Measurements from ENCODE around the gene LHPP.
"Not testable (repeated sequence)": the region's sequence is repeated elsewhere in the genome, so short reads cannot be mapped to it uniquely, and the experiment has no call there.

Gene LHPP

DNA sequence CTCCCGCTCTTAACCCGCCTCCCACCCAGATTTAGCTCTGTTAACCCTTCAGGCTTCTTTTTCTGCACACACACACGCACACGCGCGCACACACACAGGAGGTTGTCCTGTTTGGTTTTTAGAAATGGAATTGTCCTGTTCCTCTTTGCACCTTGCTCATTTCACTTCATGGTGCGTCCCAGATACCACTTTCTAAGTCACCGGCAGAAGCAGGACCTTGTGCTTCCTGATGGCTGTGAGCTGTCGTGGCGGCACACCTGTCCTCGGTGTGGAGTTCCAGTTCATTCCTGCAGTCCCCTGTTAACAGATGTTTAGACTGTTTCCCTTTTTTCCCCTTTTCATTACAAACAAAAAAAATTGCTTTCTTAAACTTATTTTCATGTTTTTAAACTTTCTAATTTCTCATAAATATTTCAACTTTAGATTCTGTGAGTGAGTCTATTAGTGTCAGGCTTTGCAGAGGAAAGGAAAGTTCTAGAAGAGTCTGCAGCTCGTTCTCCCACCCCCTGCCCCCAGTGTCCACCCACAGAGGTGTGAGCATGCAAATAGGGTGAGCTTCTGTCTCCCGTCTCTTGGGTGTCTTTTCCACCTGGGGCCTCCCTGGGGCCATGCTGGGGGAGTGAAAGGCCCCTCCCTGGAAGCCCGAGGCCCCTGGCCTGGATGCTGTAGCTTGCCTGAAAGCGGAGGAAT lies 85.5 kb downstream of the LHPP start:
- no peak overlapping the region for H3K27ac ChIP-seq
- TF ChIP-seq ZFX (IDR thresholded peaks at IDR 0.05), result no peak
- TF ChIP-seq, protein P1, sequence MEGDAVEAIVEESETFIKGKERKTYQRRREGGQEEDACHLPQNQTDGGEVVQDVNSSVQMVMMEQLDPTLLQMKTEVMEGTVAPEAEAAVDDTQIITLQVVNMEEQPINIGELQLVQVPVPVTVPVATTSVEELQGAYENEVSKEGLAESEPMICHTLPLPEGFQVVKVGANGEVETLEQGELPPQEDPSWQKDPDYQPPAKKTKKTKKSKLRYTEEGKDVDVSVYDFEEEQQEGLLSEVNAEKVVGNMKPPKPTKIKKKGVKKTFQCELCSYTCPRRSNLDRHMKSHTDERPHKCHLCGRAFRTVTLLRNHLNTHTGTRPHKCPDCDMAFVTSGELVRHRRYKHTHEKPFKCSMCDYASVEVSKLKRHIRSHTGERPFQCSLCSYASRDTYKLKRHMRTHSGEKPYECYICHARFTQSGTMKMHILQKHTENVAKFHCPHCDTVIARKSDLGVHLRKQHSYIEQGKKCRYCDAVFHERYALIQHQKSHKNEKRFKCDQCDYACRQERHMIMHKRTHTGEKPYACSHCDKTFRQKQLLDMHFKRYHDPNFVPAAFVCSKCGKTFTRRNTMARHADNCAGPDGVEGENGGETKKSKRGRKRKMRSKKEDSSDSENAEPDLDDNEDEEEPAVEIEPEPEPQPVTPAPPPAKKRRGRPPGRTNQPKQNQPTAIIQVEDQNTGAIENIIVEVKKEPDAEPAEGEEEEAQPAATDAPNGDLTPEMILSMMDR (conservative IDR thresholded peaks at IDR 0.05), result no peak

DNA sequence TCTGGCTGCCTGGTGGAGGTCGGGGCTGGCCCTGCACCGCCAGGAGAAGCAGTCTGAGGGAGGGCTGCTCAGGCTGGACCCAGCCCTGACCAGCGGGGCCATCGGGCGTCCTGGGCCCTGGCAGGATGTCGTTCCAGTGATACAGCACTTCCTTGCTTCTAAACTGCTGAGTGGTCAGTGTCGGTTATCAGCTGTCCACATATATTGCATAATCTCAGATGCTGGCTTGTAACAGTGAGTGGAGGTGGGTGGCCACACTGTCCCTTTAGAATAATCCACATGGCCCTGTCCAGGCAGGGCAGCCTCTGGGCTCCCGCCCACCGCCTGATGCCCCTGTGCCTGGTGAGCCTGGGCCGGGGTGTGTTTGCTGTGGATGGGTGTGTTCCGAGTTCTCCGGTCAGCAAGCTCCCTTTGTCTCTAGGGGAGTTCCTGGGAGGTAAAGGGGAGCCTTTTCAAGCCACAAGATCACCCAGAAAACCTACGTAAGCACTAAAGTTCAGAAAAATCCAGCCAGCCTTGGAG lies 86.1 kb downstream of the LHPP start:
- no peak overlapping the region for H3K27ac ChIP-seq
- TF ChIP-seq, protein P1 (conservative IDR thresholded peaks at IDR 0.05), result no peak
- no peak for TF ChIP-seq ZFX (IDR thresholded peaks at IDR 0.05)

DNA sequence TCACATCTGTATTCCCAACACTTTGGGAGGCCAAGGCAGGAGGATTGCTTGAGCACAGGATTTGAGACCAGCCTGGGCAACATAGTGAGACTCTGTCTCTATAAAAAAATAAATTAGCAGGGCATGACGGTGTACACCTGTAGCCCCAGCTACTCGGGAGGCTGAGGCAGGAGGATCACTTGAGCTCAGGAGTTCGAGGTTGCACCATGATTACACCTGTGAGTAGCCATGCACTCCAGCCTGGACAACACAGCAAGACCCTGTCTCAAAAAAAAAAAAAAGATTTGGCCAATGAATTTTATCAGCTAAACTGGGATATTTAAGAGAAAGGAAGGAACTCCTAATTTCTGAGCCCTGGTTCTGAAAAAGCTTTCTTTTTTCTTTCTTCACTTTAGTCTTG lies 87.5 kb downstream of the LHPP start:
- not testable (repeated sequence) for H3K27ac ChIP-seq

DNA sequence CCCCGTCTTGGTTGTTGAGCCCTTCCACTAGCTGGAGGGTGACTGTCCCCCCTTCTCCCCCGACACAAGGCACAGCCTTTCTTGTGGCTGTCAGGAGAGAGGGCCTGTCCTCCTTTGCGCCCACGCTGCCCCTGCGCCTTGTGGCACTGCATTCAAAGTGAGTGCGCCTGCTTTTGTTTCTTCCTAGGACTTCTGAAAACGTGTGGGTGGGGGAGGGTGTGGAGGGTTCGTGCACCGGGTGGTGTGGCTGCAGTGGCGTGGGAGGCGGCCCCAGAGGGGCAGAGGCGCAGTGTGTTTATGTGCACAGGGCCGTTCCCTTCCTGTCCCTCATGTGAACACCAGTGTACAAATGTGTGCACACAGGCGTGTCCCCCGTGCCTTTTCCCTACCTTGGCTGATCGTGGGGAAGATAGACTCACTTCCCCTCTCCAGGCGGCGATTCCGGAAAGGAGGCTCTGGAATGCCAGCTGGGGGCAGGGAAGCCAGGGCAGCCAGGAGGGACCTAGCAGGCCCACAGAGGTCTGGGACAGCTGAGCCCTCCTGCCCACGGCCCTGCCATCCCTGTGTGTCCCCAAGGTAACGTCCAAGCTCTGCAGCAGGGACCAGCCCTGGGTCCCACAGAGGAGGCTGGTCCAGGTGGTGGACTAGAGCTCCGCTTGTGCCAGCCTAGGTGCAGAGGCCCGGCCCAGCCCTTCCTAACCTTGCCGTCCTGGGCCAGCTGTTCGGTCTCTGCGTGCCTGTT lies 88.8 kb downstream of the LHPP start:
- TF ChIP-seq, protein P1 (conservative IDR thresholded peaks at IDR 0.05), result no peak
- no peak for TF ChIP-seq ZFX (IDR thresholded peaks at IDR 0.05)
- no peak overlapping the region for H3K27ac ChIP-seq

DNA sequence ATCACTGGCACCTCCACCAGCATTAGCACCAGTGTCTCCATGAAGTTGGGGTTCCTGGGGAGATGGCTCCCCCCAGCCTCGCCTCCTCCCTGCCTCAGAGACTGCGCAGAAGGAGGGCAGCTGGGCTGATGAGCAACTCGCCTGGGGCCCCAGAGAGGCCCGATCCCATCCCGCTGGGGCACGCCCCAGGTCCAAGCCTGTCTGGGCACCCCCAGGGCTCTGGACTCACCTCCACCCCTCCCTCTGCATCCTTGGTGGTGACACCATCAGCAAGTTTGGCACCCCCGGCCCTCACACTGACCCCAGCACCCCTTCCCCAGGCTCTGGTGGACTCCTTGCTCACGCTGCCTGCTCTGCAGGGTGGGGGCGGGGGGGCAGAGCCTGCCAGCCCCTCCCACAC lies 89.5 kb downstream of the LHPP start:
- H3K27ac ChIP-seq, result no peak overlapping the region
- TF ChIP-seq ZFX (IDR thresholded peaks at IDR 0.05), result no peak
- TF ChIP-seq, protein P1 (conservative IDR thresholded peaks at IDR 0.05), result no peak

DNA sequence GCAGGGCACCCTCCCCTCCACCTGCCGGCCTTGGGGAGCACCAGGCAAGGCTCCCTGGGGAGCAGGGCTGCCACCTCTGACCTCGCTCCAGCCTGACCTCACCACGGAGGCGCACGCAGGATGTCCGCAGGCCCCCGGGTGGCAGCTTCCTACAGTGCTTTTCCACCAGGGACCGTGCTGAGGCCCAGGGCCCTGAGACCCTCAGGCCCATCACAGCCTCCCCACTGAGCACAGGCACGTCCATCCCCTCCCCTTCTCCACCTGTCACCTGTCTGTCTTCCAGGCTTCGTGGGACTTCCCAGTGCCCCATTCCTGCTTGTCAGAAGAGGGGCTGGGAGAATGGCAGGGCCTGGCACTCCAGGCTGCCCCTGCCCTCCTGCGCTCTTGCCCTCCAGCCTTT lies 90.1 kb downstream of the LHPP start:
- no peak overlapping the region for H3K27ac ChIP-seq
- TF ChIP-seq ZFX (IDR thresholded peaks at IDR 0.05), result no peak
- TF ChIP-seq, protein P1 (conservative IDR thresholded peaks at IDR 0.05), result no peak

DNA sequence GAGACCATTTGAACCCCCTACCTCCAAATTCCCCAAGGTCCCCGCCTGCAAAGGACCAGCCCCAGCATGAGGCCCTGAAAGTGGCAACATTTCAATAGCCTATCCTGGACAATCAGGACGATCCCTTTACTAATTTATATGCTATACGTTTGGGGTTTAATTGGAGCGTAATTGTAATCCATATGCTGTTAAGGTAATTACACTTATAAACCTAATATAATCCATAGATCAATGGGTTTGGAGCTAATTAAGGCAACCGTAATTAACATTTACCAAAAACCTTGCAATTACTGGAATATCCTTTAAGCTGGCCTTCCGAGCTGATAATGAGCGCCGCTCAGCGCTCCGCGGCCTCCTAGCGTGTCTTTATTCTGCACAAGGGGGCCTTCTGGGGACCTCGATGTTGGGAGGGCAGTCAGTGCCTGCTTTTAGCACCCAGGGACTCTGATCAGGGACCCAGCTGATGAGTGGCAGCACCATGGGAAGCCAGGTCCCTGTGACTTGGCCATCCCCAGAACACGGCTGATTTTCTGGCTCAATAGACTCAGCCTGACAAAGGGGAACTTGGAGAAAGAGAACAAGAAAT lies 91.2 kb downstream of the LHPP start:
- TF ChIP-seq ZFX (IDR thresholded peaks at IDR 0.05), result no peak
- TF ChIP-seq, protein P1 (conservative IDR thresholded peaks at IDR 0.05), result no peak
- H3K27ac ChIP-seq, result no peak overlapping the region
